Measurements from ENCODE around the gene LILRB3. TPM values are rescaled to one million over a fixed set of nuclear protein-coding genes. Genes with fewer than 3 reads are reported as not detected.
"Not testable (repeated sequence)": the region's sequence is repeated elsewhere in the genome, so short reads cannot be mapped to it uniquely, and the experiment has no call there.

LILRB3 gene
- polyA plus RNA-seq, 1 donor (not counting 4 experiments of a cell fraction or from before 2014, with no cell fraction given) = not detected

DNA sequence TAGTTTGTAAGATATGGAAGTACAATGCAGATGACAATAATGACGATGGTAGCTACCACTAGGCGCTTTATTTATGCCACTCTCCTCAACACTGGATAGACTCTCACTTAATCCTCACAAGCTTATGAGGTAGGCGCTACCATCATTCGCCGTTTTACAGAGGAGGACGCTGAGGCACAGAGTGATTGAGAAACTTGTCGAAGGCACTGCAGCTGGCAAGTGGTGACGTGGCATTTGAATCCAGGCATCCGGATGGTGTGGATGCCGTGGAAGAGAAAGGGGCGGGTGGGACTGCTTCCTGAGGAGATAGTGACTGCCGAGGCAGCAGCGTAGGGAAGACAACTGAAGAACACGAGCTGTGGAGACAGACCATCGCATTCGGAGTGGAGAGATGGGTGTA, 23.4 kb downstream of the LILRB3 start:
- Histone ChIP-seq H3K4me3 (ENCODE audit: control insufficient read depth in 2 of 3, extremely low read depth in 1 of 3, insufficient read depth in 2 of 3, low read depth in 1 of 3, low read length in 3 of 3) (no peak overlapping the region), H3K27me3 (ENCODE audit: control insufficient read depth, extremely low read depth, insufficient read depth, low read length) (no peaks in the 10 kb centered on the region), H3K79me2 (ENCODE audit: control insufficient read depth, insufficient read depth, low read length) (peaks cover 38% of the 10 kb centered on the region), H3K9me1 (ENCODE audit: control insufficient read depth, extremely low read depth, insufficient read depth, low read length) (peaks cover 1% of the 10 kb centered on the region), H2AFZ (ENCODE audit: control insufficient read depth, low read length) (no peak overlapping the region), H3K27ac (ENCODE audit: control insufficient read depth, insufficient read depth, low read length) (no peak overlapping the region), H3K9me3 (ENCODE audit: control insufficient read depth, low read depth, low read length) (no peaks in the 10 kb centered on the region), H3K4me2 (ENCODE audit: control insufficient read depth, extremely low read depth, insufficient read depth, low read depth, low read length) (no peak overlapping the region), H3K36me3 (ENCODE audit: control insufficient read depth in 2 of 2, extremely low read depth in 1 of 2, insufficient read depth in 2 of 2, low read length in 2 of 2) (peaks cover 14 to 33% of the 10 kb centered on the region in 2 experiments), H3K9ac (ENCODE audit: control insufficient read depth, extremely low read depth, insufficient read depth, low read length) (no peak overlapping the region), H4K20me1 (ENCODE audit: control insufficient read depth, extremely low read depth, insufficient read depth, low read length) (peaks cover 33% of the 10 kb centered on the region), H3K4me1 (ENCODE audit: control insufficient read depth, extremely low read depth, insufficient read depth, low read length) (peaks cover 33% of the 10 kb centered on the region)
- TF ChIP-seq EZH2 (IDR thresholded peaks at IDR 0.05; ENCODE audit: low read length) = no peak
- TF ChIP-seq, protein P1, sequence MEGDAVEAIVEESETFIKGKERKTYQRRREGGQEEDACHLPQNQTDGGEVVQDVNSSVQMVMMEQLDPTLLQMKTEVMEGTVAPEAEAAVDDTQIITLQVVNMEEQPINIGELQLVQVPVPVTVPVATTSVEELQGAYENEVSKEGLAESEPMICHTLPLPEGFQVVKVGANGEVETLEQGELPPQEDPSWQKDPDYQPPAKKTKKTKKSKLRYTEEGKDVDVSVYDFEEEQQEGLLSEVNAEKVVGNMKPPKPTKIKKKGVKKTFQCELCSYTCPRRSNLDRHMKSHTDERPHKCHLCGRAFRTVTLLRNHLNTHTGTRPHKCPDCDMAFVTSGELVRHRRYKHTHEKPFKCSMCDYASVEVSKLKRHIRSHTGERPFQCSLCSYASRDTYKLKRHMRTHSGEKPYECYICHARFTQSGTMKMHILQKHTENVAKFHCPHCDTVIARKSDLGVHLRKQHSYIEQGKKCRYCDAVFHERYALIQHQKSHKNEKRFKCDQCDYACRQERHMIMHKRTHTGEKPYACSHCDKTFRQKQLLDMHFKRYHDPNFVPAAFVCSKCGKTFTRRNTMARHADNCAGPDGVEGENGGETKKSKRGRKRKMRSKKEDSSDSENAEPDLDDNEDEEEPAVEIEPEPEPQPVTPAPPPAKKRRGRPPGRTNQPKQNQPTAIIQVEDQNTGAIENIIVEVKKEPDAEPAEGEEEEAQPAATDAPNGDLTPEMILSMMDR (optimal IDR thresholded peaks at IDR 0.05 in 1 of 3, IDR thresholded peaks at IDR 0.05 in 1 of 3, conservative IDR thresholded peaks at IDR 0.05 in 1 of 3; ENCODE audit: extremely low read depth in 1 of 3, insufficient read depth in 2 of 3, low read length in 3 of 3) = no peak
- DNase-seq (ENCODE audit: low read depth, low spot score) = no peak
- no peak for FAIRE-seq
- dilution Hi-C loops (cut with MboI; ENCODE audit: extremely low pct_ligation_motif_present, low sequenced_read_pairs) = no loop called here

- Histone ChIP-seq H4K20me1 (ENCODE audit: control insufficient read depth, extremely low read depth, insufficient read depth, low read length) (peaks cover 11% of the 10 kb centered on the region), H3K9me3 (ENCODE audit: control insufficient read depth, low read depth, low read length) (no peaks in the 10 kb centered on the region), H3K9me1 (ENCODE audit: control insufficient read depth, extremely low read depth, insufficient read depth, low read length) (no peaks in the 10 kb centered on the region), H3K79me2 (ENCODE audit: control insufficient read depth, insufficient read depth, low read length) (peaks cover 27% of the 10 kb centered on the region), H3K36me3 (ENCODE audit: control insufficient read depth in 2 of 2, extremely low read depth in 1 of 2, insufficient read depth in 2 of 2, low read length in 2 of 2) (peaks cover 9 to 20% of the 10 kb centered on the region in 2 experiments), H3K4me1 (ENCODE audit: control insufficient read depth, extremely low read depth, insufficient read depth, low read length) (peaks cover 17% of the 10 kb centered on the region), H3K27me3 (ENCODE audit: control insufficient read depth, extremely low read depth, insufficient read depth, low read length) (no peaks in the 10 kb centered on the region), H3K4me2 (ENCODE audit: control insufficient read depth, extremely low read depth, insufficient read depth, low read depth, low read length) (no peak overlapping the region), H2AFZ (ENCODE audit: control insufficient read depth, low read length) (peak overlapping the region; percentile 15), H3K9ac (ENCODE audit: control insufficient read depth, extremely low read depth, insufficient read depth, low read length) (no peak overlapping the region), H3K4me3 (ENCODE audit: control insufficient read depth in 2 of 3, extremely low read depth in 1 of 3, insufficient read depth in 2 of 3, low read depth in 1 of 3, low read length in 3 of 3) (no peak overlapping the region), H3K27ac (ENCODE audit: control insufficient read depth, insufficient read depth, low read length) (no peak overlapping the region)
- no peak for TF ChIP-seq EZH2 (IDR thresholded peaks at IDR 0.05; ENCODE audit: low read length)
- no peak for DNase-seq (ENCODE audit: low read depth, low spot score)
- dilution Hi-C loops (cut with MboI; ENCODE audit: extremely low pct_ligation_motif_present, low sequenced_read_pairs) = no loop called here
- no peak for FAIRE-seq
Observed at GRCh38 chr19:54197121-54197520, 25.7 kb downstream of the LILRB3 start.

DNA sequence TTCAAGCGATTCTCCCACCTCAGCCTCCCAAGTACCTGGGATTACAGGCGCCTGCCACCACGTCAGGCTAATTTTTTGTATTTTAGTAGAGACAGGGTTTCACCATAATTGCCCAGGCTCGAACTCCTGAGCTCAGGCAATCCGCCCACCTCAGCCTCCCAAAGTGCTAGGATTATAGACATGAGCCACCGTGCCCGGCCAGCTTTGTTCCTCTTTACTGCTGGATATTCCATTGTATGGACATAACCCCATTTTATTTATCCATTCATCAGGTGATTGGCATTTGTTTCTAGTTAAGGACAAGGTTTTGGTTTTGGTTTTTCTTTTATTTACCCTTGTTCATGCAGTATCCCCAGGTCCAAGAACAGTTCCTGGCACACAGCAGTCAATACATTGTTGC, 26.3 kb downstream of the LILRB3 start:
- H3K27me3 ChIP-seq (ENCODE audit: control insufficient read depth, extremely low read depth, insufficient read depth, low read length) = no peaks in the 10 kb centered on the region
- TF ChIP-seq EZH2 (IDR thresholded peaks at IDR 0.05; ENCODE audit: low read length) = no peak
- TF ChIP-seq, protein P1 (optimal IDR thresholded peaks at IDR 0.05 in 1 of 3, IDR thresholded peaks at IDR 0.05 in 1 of 3, conservative IDR thresholded peaks at IDR 0.05 in 1 of 3; ENCODE audit: extremely low read depth in 1 of 3, insufficient read depth in 2 of 3, low read length in 3 of 3) = no peak
- H3K27ac ChIP-seq (ENCODE audit: control insufficient read depth, insufficient read depth, low read length) = no peak overlapping the region
- peaks cover 5% of the 10 kb centered on the region for H4K20me1 ChIP-seq (ENCODE audit: control insufficient read depth, extremely low read depth, insufficient read depth, low read length)
- dilution Hi-C loops (cut with MboI; ENCODE audit: extremely low pct_ligation_motif_present, low sequenced_read_pairs) = no loop called here
- no peak overlapping the region for H3K9ac ChIP-seq (ENCODE audit: control insufficient read depth, extremely low read depth, insufficient read depth, low read length)
- FAIRE-seq = no peak
- peaks cover 27% of the 10 kb centered on the region for H3K79me2 ChIP-seq (ENCODE audit: control insufficient read depth, insufficient read depth, low read length)
- H2AFZ ChIP-seq (ENCODE audit: control insufficient read depth, low read length) = no peak overlapping the region
- H3K9me1 ChIP-seq (ENCODE audit: control insufficient read depth, extremely low read depth, insufficient read depth, low read length) = no peaks in the 10 kb centered on the region
- no peaks in the 10 kb centered on the region for H3K9me3 ChIP-seq (ENCODE audit: control insufficient read depth, low read depth, low read length)
- no peak overlapping the region for H3K4me2 ChIP-seq (ENCODE audit: control insufficient read depth, extremely low read depth, insufficient read depth, low read depth, low read length)
- H3K36me3 ChIP-seq (ENCODE audit: control insufficient read depth in 2 of 2, extremely low read depth in 1 of 2, insufficient read depth in 2 of 2, low read length in 2 of 2) = peaks cover 6 to 15% of the 10 kb centered on the region in 2 experiments
- peaks cover 18% of the 10 kb centered on the region for H3K4me1 ChIP-seq (ENCODE audit: control insufficient read depth, extremely low read depth, insufficient read depth, low read length)
- H3K4me3 ChIP-seq (ENCODE audit: control insufficient read depth in 2 of 3, extremely low read depth in 1 of 3, insufficient read depth in 2 of 3, low read depth in 1 of 3, low read length in 3 of 3) = no peak overlapping the region
- no peak for DNase-seq (ENCODE audit: low read depth, low spot score)

- DNase-seq (ENCODE audit: low read depth, low spot score); H3K4me3 ChIP-seq (ENCODE audit: control insufficient read depth in 2 of 3, extremely low read depth in 1 of 3, insufficient read depth in 2 of 3, low read depth in 1 of 3, low read length in 3 of 3); H2AFZ ChIP-seq (ENCODE audit: control insufficient read depth, low read length); dilution Hi-C loops (cut with MboI; ENCODE audit: extremely low pct_ligation_motif_present, low sequenced_read_pairs); H3K27ac ChIP-seq (ENCODE audit: control insufficient read depth, insufficient read depth, low read length); H3K36me3 ChIP-seq (ENCODE audit: control insufficient read depth in 2 of 2, extremely low read depth in 1 of 2, insufficient read depth in 2 of 2, low read length in 2 of 2); H3K9me1 ChIP-seq (ENCODE audit: control insufficient read depth, extremely low read depth, insufficient read depth, low read length); H3K9me3 ChIP-seq (ENCODE audit: control insufficient read depth, low read depth, low read length); H3K4me2 ChIP-seq (ENCODE audit: control insufficient read depth, extremely low read depth, insufficient read depth, low read depth, low read length); H3K9ac ChIP-seq (ENCODE audit: control insufficient read depth, extremely low read depth, insufficient read depth, low read length); FAIRE-seq; H4K20me1 ChIP-seq (ENCODE audit: control insufficient read depth, extremely low read depth, insufficient read depth, low read length); H3K27me3 ChIP-seq (ENCODE audit: control insufficient read depth, extremely low read depth, insufficient read depth, low read length): not testable (repeated sequence)
- H3K79me2 ChIP-seq (ENCODE audit: control insufficient read depth, insufficient read depth, low read length) = peaks cover 20% of the 10 kb centered on the region
- peaks cover 15% of the 10 kb centered on the region for H3K4me1 ChIP-seq (ENCODE audit: control insufficient read depth, extremely low read depth, insufficient read depth, low read length)
Observed at GRCh38 chr19:54194463-54194862, 28.3 kb downstream of the LILRB3 start.
